Colonic mucosa (tissue), 4 donors: ENCODE data around the gene CD55. TPM values are rescaled to one million over a fixed set of nuclear protein-coding genes. Genes with fewer than 3 reads are reported as not detected.
"Not testable (repeated sequence)": the region's sequence is repeated elsewhere in the genome, so short reads cannot be mapped to it uniquely, and the experiment has no call there.

Experiments
- DNase-seq: peaks from one replicate; pipeline ENCODE4 v3.0.0-alpha.2; 2020
- H3K27ac ChIP-seq: fragments of 200-600 bp; one replicate; pipeline ENCODE4 v1.8.0; 2021
- H3K27me3 ChIP-seq: fragments of 200-600 bp; one replicate; pipeline ENCODE4 v1.8.0; 2021
- H3K36me3 ChIP-seq: fragments of 200-600 bp; one replicate; pipeline ENCODE4 v1.8.0; 2021
- H3K4me1 ChIP-seq: fragments of 200-600 bp; one replicate; pipeline ENCODE4 v1.8.0; 2021; ENCODE audit warnings: mild to moderate bottlenecking
- H3K4me3 ChIP-seq: fragments of 200-600 bp; one replicate; pipeline ENCODE4 v1.8.0; 2021
- H3K9ac ChIP-seq, 2 donors: one replicate each; pipeline ENCODE4 v1.7.0; 2013; ENCODE audit warnings: control low read depth in 2 of 2, low read depth in 2 of 2, low read length in 2 of 2
- H3K9me3 ChIP-seq: fragments of 200-600 bp; one replicate; pipeline ENCODE4 v1.8.0; 2021
- intact Hi-C: fragments of 100-400 bp; cut with DNase I; formaldehyde crosslinking; loops from one replicate; pipeline ENCODE4 v1.14.1; 2022
- total RNA-seq, 2 donors: library from RNA; stranded (reverse); fragmentation: NEBNext Ultra II Directional in 1 of 2; extraction: Animal tissue kit (Norgen Biotek cat#: 25700) in 1 of 2; gene quantifications; one replicate each; pipeline ENCODE4 v1.2.1, GENCODE V29; 2021
- TF ChIP-seq, protein P1 (sequence below): fragments of 200-600 bp; IDR thresholded peaks from one replicate; pipeline ENCODE4 v1.8.0; 2022; ENCODE audit warnings: antibody characterized with exemption, mild to moderate bottlenecking
- donor health status: healthy.
- donor health status: DM: no; HTN: no; CAD: no.
- donor health status: DM: no; HTN: no; CAD: no.

CD55 gene
- total RNA-seq, 2 donors from 2014 or later, result 49.4 to 70.7 TPM

DNA sequence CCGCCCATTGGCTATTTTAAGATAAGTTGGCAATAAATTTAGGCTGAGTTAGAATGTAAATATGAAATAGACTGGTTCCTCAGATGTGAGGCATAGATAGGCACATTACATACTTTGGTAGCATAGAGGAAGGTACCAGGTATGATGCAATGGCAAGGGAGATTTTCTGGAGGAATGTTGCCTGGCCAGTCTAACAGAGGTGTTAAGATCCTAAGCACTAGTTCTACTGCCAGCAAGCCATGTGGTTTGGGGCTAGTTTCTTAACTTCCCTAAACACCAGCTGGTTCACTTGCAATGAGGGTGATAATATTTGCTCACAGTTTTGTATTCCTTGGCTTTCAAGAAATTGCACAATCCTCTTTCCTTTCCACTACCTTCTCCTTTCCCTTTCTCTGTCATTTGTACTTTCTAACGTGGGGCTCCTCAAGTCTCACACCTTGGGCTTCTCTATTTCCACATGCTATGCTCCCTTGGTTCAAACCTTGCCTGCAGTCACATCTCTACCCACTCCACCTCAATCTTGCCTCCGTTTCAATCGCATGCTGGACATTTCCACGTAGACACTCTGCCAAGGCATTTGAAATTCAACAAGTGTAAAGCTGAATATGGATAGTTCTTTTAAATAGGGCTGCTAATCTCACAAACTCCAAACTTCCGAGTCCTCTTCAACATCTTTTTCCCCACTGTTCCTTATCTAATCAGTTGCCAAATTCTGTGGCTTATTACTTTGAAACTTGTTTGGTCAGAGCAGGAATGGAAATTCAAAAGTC lies 4.7 kb upstream of the CD55 start:
- intact Hi-C loops, result no loop called here
- H3K27ac ChIP-seq, result peak overlapping the region; percentile 0
- H3K9me3 ChIP-seq, result no peaks in the 10 kb centered on the region
- peak; percentile 55 for DNase-seq
- no peak overlapping the region for H3K9ac ChIP-seq
- no peak overlapping the region for H3K4me3 ChIP-seq
- H3K27me3 ChIP-seq, result no peaks in the 10 kb centered on the region
- peaks cover 6% of the 10 kb centered on the region for H3K4me1 ChIP-seq
- no peaks in the 10 kb centered on the region for H3K36me3 ChIP-seq
- TF ChIP-seq, protein P1, sequence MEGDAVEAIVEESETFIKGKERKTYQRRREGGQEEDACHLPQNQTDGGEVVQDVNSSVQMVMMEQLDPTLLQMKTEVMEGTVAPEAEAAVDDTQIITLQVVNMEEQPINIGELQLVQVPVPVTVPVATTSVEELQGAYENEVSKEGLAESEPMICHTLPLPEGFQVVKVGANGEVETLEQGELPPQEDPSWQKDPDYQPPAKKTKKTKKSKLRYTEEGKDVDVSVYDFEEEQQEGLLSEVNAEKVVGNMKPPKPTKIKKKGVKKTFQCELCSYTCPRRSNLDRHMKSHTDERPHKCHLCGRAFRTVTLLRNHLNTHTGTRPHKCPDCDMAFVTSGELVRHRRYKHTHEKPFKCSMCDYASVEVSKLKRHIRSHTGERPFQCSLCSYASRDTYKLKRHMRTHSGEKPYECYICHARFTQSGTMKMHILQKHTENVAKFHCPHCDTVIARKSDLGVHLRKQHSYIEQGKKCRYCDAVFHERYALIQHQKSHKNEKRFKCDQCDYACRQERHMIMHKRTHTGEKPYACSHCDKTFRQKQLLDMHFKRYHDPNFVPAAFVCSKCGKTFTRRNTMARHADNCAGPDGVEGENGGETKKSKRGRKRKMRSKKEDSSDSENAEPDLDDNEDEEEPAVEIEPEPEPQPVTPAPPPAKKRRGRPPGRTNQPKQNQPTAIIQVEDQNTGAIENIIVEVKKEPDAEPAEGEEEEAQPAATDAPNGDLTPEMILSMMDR, result no peak

DNA sequence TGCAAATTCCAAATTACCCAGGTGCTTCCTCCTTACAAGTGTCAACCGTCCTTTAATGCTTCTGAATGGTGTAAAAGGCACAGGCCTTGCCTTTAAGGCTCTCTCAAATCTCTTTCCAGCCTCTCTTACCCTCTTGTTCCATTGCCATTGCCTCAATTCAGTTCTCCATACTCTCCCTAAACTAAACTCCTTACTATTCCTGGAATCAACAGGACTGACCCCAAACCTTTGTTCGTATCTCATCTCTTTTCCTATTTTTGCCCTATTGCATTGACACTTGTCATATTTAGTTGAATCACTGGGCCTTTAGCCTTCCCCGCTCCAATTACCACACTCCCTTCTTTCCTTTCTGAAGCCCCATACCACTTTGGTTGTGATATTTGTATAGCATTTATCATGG lies 3.9 kb upstream of the CD55 start:
- Histone ChIP-seq H3K27me3 (no peaks in the 10 kb centered on the region), H3K9ac (no peak overlapping the region), H3K4me1 (peaks cover 6% of the 10 kb centered on the region), H3K36me3 (no peaks in the 10 kb centered on the region), H3K9me3 (no peaks in the 10 kb centered on the region), H3K4me3 (no peak overlapping the region), H3K27ac (peak overlapping the region; percentile 0)
- no peak for DNase-seq
- TF ChIP-seq, protein P1, result no peak
- intact Hi-C loops, result no loop called here

DNA sequence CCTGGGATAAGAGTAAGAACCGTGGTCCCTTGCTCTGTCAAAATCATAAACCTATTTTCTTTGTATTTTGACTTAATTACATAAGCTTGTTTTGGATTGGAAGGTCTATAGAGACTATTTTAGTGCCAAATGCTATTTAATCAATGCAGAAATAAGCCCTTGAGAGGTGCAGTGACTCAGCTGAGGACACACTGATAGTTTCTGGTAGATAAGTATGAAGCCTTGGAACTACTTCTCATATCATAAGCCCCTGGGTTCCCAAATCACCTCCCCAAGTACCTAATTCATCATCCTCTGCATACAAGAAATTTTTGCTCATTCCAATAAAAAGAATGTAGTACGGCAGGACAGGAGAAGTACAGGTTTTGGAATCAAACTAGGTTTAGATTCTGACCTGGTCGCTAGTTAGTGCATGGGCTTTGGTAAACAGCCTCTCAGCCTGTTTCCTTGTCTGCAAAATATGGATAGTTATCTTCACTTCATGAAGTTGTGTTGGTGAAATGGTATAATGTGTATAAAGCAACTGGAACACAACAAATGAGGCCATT lies 3.3 kb upstream of the CD55 start:
- Histone ChIP-seq H3K27ac (no peak overlapping the region), H3K36me3 (no peaks in the 10 kb centered on the region), H3K9me3 (no peaks in the 10 kb centered on the region), H3K4me1 (peaks cover 6% of the 10 kb centered on the region), H3K27me3 (no peaks in the 10 kb centered on the region), H3K4me3 (no peak overlapping the region), H3K9ac (no peak overlapping the region)
- intact Hi-C loops, result no loop called here
- DNase-seq, result no peak
- TF ChIP-seq, protein P1, result no peak

DNA sequence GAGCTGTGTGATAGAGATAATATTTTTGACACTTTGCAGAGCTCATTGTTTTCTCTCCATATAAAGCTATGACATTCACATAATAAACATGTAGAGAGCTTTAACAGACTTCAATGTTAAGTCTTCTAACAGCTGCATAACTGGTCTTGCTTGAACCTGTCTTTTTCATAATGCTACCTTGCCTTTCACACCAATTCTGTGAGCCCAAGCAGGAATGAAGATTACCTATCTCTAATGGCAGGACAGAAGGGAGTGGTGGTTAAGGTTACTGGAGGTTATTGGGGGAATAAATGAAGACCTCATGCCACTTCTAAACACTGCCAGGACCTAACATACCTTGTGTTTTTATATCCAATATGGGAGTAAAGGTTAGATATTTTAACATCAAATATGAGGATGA lies 2.3 kb upstream of the CD55 start:
- Histone ChIP-seq H3K36me3 (no peaks in the 10 kb centered on the region), H3K9me3 (no peaks in the 10 kb centered on the region), H3K4me3 (no peak overlapping the region), H3K27ac (no peak overlapping the region), H3K27me3 (no peaks in the 10 kb centered on the region), H3K9ac (no peak overlapping the region), H3K4me1 (peaks cover 6% of the 10 kb centered on the region)
- TF ChIP-seq, protein P1, result no peak
- no peak for DNase-seq
- intact Hi-C loops, result no loop called here

DNA sequence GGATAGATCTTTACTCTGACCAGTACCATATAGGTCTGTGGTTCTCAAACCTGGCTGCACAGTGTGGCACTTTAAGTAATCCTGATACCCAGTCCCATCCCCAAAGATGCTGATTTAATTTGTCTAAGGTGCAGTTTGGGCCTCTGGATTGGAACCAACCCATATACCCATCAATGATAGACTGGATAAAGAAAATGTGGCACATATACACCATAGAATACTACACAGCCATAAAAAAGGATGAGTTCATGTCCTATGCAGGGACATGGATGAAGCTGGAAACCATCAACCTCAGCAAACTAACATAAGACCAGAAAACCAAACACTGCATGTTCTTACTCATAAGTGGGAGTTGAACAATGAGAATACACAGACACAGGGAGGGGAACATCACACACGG lies 1.4 kb upstream of the CD55 start:
- H3K36me3 ChIP-seq, intact Hi-C loops, H3K27me3 ChIP-seq, H3K9ac ChIP-seq, H3K4me3 ChIP-seq, DNase-seq, H3K4me1 ChIP-seq, H3K9me3 ChIP-seq: not testable (repeated sequence)
- H3K27ac ChIP-seq, result peak overlapping the region; percentile 95
